GM18498 (cell line): Measurements from ENCODE around the gene PSMG1.
"Not testable (repeated sequence)": the region's sequence is repeated elsewhere in the genome, so short reads cannot be mapped to it uniquely, and the experiment has no call there.

Experiments used
- ATAC-seq: cut with Tn5 transposase; IDR thresholded peaks from one replicate; pipeline ENCODE4 v1.9.1; 2021; ENCODE audit warnings: mild to moderate bottlenecking, moderate library complexity; ENCODE audit not compliant: unreplicated experiment

Gene PSMG1

GRCh38 chr21:39183272-39184049 is at the start of gene PSMG1:
TSS of gene PSMG1 (minus strand) at chr21:39183451. CDS start at chr21:39183385, 66 bp downstream.
- ATAC-seq: peak; percentile 90

- ATAC-seq: no peak
Measured at GRCh38 chr21:39232861-39233291, 49.6 kb upstream of the PSMG1 start.

GRCh38 chr21:39224930-39225329 is 41.7 kb upstream of the PSMG1 start:
- ATAC-seq: no peak

- ATAC-seq: no peak
Measured at GRCh38 chr21:39221997-39222486, 38.8 kb upstream of the PSMG1 start.

- ATAC-seq: no peak
Measured at GRCh38 chr21:39221282-39221996, 38.2 kb upstream of the PSMG1 start.

GRCh38 chr21:39220875-39221274 is 37.6 kb upstream of the PSMG1 start:
- not testable (repeated sequence) for ATAC-seq

GRCh38 chr21:39220150-39220549 is 36.9 kb upstream of the PSMG1 start:
- ATAC-seq: no peak

- ATAC-seq: no peak
Measured at GRCh38 chr21:39218082-39218409, 34.8 kb upstream of the PSMG1 start.

- ATAC-seq: no peak
Measured at GRCh38 chr21:39217356-39218081, 34.3 kb upstream of the PSMG1 start.

- no peak for ATAC-seq
Measured at GRCh38 chr21:39216290-39216689, 33.0 kb upstream of the PSMG1 start.

GRCh38 chr21:39215078-39215477 is 31.8 kb upstream of the PSMG1 start:
- ATAC-seq: no peak

GRCh38 chr21:39209334-39209688 is 26.1 kb upstream of the PSMG1 start:
- ATAC-seq: no peak

GRCh38 chr21:39208624-39209333 is 25.5 kb upstream of the PSMG1 start:
- ATAC-seq: no peak

GRCh38 chr21:39204134-39204533 is 20.9 kb upstream of the PSMG1 start:
- ATAC-seq: no peak

GRCh38 chr21:39198800-39199199 is 15.5 kb upstream of the PSMG1 start:
- no peak for ATAC-seq

GRCh38 chr21:39197448-39198233 is 14.4 kb upstream of the PSMG1 start:
- no peak for ATAC-seq

GRCh38 chr21:39196838-39197237 is 13.6 kb upstream of the PSMG1 start:
- no peak for ATAC-seq

GRCh38 chr21:39196310-39196709 is 13.1 kb upstream of the PSMG1 start:
- ATAC-seq: no peak

GRCh38 chr21:39193380-39193779 is 10.1 kb upstream of the PSMG1 start:
- ATAC-seq: no peak
